HG02588 (cell line): ENCODE measurements around the gene JTB.
A peak's percentile ranks its signal among the peaks of the same experiment; 100 is the strongest.

Source experiments
- ATAC-seq: cut with Tn5 transposase; IDR thresholded peaks from one replicate; pipeline ENCODE4 v1.9.1; 2021; ENCODE audit warnings: mild to moderate bottlenecking, moderate library complexity; ENCODE audit not compliant: unreplicated experiment

The JTB gene

GRCh38 chr1:153956997-153957715 lies 20.3 kb downstream of the JTB start:
- ATAC-seq = no peak

- ATAC-seq = no peak
These were observed 22.6 kb downstream of the JTB start for GRCh38 chr1:153954826-153955225.

GRCh38 chr1:153953859-153954365 lies 23.6 kb downstream of the JTB start:
- ATAC-seq = no peak

GRCh38 chr1:153951801-153952200 lies 25.7 kb downstream of the JTB start:
- ATAC-seq = no peak

GRCh38 chr1:153951183-153951582 lies 26.3 kb downstream of the JTB start:
- ATAC-seq = no peak

DNA sequence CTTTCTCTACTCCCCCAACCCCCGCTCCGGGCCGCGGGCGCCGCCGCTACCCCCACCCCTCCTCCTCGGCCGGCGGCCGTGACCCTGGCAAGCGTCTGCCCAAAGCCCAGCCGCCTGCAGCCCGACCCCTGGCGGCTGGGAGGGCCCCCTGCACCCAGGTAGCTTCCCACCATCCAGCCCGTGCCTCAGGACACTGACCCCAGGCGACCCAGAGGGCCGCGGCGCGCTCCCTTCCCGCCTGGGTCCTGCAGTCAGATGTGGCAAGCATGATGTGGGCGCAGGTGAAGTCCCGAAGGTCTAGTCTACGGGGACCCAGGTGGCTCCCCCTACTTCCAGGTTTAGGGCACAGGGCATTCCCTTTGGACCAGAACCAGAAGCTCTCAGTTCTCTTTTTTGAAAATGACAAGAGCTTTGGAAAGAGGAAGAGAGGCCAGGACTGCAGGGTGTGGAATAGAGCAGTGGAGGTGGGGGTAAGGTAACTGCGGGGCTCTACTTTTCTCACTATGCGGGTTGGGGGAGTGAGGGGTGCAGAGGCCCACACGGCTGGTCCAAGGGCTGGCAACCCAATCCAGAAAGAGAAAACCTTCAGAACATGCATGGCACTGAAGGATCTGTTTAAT lies 30.7 kb downstream of the JTB start, which contains the start of gene DENND4B:
TSS of gene DENND4B (minus strand) at position 97 of the 620 bp plus-strand sequence. CDS start 2,344 bp downstream, outside the sequence.
- peak; percentile 68 for ATAC-seq

DNA sequence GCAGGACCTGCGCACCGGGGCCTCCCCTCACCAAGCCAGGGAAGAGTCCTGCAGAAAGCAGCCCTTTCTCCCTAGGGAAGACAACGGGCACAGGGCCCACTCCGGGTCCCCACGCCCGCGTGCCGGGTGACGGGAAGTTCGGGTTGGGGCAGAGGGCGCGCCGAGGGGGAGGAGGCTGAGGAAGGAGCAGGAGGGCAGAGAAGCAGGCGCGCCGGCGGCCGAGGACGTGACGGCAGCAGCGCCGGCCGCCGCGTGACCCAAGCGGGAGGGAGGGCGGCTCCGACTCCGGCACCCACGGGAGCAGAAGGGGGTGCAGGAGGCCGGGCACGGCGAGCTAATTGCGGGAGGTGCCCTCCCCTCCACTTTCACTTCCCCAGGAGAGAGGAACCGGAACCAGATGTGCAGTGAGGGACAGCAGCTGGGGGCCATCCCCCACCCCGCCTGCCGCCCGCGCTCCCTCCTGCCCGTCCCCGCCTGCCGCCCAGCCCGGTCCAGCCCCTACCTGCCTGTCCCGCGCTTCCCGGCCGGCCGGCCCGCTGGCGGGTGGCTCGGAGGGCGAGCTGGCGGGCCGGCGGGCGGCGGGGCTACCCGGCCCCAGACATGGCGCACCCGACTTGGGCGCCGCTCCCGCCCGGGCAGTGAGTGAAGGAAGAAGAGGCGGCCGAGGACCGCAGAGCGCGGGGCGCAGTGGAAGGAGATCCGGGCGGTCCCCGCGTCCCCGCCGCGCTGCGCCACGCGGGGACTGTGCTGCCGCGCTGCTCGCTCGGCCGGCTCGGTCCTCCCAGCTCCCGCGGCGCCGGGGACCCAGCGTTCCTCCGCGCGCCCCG lies 31.5 kb downstream of the JTB start:
- peak; percentile 61 for ATAC-seq

- no peak for ATAC-seq
These were observed 32.2 kb downstream of the JTB start for GRCh38 chr1:153945131-153945794.

DNA sequence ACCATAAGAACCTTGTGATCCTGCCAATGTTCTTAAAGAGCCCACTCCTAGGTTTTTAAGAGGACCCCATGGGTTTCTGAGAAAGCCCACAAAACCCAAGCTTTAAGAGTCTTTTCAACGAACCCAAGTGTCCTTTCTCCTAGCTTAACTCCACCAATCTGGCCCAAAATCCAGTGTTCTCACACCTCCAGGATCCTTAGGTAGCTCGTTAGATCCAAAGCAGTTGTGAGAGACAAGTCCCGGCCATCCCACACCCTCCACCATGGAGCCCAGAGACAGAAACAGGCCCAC lies 32.7 kb downstream of the JTB start:
- ATAC-seq = no peak

- no peak for ATAC-seq
These were observed 33.3 kb downstream of the JTB start for GRCh38 chr1:153944005-153944826.

- ATAC-seq = no peak
These were observed 34.5 kb downstream of the JTB start for GRCh38 chr1:153942766-153943549.

DNA sequence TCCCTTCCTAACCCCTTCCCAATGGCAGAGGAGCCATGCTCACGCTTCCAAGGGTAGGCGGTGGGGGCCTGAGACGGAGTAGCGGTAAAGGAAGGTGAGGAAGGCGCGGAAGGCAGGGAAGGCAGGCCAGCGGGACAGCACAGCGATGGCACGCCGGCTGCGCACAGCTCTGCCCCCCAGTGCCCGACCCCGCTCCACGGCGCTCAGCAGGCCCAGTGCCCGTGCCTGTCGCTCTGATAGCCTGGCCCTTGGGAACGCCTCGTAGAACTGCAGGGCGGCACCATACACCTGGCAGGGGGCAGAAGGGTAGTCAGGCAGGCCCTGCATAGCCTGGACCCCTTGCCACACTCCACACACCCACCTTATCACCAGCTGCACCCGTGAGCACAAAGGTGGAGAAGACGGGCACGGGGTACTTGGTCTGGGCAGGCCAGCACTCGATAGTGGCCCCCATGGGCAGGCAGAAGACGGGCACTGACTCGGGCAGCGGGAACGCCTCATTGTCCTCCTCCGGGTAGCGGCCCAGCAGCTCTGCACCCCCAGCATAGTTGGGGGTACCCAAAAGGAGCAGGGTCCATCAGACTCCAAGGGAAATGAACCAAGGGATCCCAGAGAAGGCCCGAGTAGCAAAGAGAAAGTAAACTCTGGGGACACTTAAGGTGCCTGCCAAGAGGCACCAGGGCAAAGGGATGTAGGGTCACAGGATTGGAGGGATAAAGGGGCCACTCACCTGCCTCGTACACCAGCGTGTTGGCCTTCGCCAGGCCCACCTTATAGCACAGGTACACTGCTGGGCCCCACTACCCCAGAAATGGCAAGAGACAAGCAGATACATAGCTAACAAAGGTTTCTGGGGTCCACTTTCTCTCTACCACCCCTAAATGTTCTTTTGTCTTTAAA lies 35.4 kb downstream of the JTB start:
- no peak for ATAC-seq

DNA sequence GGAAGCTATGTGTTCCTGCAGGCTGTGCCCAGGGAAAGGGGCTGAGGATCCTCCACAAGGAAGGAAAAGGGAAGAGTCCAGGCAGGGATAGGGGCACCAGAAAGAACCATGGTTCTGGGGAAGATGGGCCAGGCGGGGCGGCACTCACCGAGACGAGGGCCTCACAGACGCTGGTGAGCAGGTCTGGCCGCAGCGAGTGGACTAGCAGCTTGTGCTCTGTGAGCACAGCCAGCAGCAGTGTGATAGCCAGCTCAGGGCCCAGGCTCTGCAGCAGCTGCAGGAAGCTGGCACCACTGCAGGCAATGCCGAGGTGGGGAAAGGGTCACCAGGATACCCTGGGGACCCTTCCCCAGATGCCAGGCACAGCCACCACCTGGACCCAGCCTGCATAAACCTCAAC lies 36.7 kb downstream of the JTB start:
- no peak for ATAC-seq

DNA sequence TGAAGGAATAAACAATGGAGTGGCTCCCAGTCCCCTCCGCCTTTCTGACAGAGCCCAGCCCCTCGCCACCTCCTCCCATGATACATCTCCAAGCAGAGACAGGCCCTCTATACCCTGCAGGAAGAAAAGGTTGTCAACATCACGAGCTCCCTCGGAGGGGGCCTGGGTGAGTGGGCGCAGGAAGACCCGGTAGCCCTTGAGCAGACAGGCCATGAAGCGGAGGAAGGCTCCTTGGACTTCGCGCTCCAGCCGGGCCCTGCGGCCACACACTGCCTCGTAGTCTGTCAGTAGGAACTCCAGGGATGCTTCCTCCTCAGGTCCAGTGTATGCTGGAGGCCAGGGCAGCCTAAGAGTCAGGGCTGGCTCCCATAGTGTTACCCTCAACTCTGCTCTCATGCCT lies 38.0 kb downstream of the JTB start:
- no peak for ATAC-seq

GRCh38 chr1:153938996-153939395 lies 38.5 kb downstream of the JTB start:
- no peak for ATAC-seq

DNA sequence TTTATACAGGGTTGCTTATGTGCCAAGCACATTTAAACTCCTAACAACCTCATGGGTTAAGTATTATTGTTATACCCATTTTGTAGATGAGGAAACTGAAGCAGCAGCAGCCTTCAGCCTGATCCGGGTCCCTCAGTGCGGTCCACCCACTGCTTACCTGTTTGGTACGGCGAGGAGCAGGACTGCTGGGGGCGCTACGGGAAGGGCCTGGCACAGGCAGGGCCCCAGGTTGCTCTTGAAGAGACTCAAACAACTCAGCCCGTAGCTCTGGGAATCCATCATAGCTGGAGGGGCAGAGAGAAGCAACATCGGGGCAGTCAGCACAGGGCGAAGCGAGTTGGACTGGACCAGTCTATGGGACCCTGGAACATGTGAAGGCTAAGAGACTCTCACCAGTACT lies 40.1 kb downstream of the JTB start:
- ATAC-seq = no peak

GRCh38 chr1:153936011-153936802 lies 41.3 kb downstream of the JTB start:
- no peak for ATAC-seq

GRCh38 chr1:153934746-153935145 lies 42.7 kb downstream of the JTB start:
- no peak for ATAC-seq
